Glutamatergic neuron (in vitro differentiated cells): ENCODE data around the gene KIFBP. TPM values are rescaled to one million over a fixed set of nuclear protein-coding genes. Genes with fewer than 3 reads are reported as not detected.
A peak's percentile ranks its signal among the peaks of the same experiment; 100 is the strongest.
"Not testable (repeated sequence)": the region's sequence is repeated elsewhere in the genome, so short reads cannot be mapped to it uniquely, and the experiment has no call there.

Experiments
- DNase-seq: peaks from one replicate; pipeline ENCODE4 v3.0.0; 2022
- H3K27ac Mint-ChIP-seq: one replicate; pipeline ENCODE4 v1.8.0; 2020; ENCODE audit warnings: mild to moderate bottlenecking, mixed read lengths, inconsistent platforms; ENCODE audit not compliant: unreplicated experiment
- H3K27me3 Mint-ChIP-seq: one replicate; pipeline ENCODE4 v1.8.0; 2020; ENCODE audit warnings: mild to moderate bottlenecking, moderate library complexity, mixed read lengths, inconsistent platforms; ENCODE audit not compliant: unreplicated experiment
- H3K36me3 Mint-ChIP-seq: one replicate; pipeline ENCODE4 v1.8.0; 2020; ENCODE audit warnings: mild to moderate bottlenecking, mixed read lengths, inconsistent platforms; ENCODE audit not compliant: unreplicated experiment
- H3K4me1 Mint-ChIP-seq: one replicate; pipeline ENCODE4 v1.8.0; 2020; ENCODE audit warnings: mild to moderate bottlenecking, low read depth, mixed read lengths, inconsistent platforms; ENCODE audit not compliant: unreplicated experiment
- H3K4me3 Mint-ChIP-seq: one replicate; pipeline ENCODE4 v1.8.0; 2020; ENCODE audit warnings: mild to moderate bottlenecking, mixed read lengths, inconsistent platforms; ENCODE audit not compliant: unreplicated experiment
- H3K9me3 Mint-ChIP-seq: one replicate; pipeline ENCODE4 v1.8.0; 2020; ENCODE audit warnings: mild to moderate bottlenecking, moderate library complexity, mixed read lengths, inconsistent platforms; ENCODE audit not compliant: unreplicated experiment
- CTCF ChIP-seq: fragments of 200-600 bp; sonication (generic); IDR thresholded peaks from one replicate; pipeline ENCODE4 v1.5.0; 2021; ENCODE audit not compliant: partially characterized antibody, unreplicated experiment
- long read RNA-seq: library from polyadenylated mRNA; unstranded; transcript quantifications from one replicate; pipeline ENCODE4 v2.0.0, GENCODE V29; 2020; ENCODE audit not compliant: unreplicated experiment
- total RNA-seq: library from RNA; stranded (reverse); fragmentation: NEBNext Ultra II Directional; extraction: Animal tissue kit (Norgen Biotek cat#: 25700); gene quantifications from one replicate; pipeline ENCODE4 v1.2.1, GENCODE V29; 2021; ENCODE audit not compliant: unreplicated experiment

KIFBP gene
- total RNA-seq = 45.3 TPM
- long read RNA-seq, transcript KIF1BP-201 (7 exons, 2,544 nt) = major isoform, 31 of 37 reads
- long read RNA-seq, partial matches to known transcripts = 2 of 37 reads
- long read RNA-seq, other reads (novel, unspliced or antisense) = 3 of 37 reads

DNA sequence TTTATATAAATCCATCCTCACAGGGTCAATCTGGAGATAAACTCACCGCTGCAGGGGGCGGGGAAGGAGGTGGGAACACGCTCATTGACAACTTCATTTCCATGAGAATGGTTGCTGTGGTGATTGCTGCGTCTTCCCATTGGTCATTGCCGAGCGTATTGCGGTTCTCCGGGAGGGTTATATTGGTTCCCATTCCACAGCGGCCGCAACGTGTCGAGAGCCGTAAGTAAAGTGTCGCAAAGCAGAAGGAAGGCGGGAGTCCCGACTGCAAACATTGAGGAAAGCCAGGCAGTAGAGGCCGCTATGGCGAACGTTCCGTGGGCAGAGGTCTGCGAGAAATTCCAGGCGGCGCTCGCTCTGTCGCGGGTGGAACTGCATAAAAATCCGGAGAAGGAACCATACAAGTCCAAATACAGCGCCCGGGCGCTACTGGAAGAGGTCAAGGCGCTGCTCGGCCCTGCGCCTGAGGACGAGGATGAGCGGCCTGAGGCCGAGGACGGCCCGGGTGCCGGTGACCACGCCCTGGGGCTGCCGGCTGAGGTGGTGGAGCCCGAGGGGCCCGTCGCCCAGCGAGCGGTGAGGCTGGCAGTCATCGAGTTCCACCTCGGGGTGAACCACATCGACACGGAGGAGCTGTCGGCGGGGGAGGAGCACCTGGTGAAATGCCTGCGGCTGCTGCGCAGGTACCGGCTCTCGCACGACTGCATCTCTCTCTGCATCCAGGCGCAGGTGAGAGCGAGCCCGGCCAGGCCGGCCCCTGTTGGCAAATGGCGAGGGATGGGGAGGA lies at the start of gene KIFBP:
Gene KIFBP, plus strand, starts transcription at position 274 of the 787 bp plus-strand sequence. Its CDS starts 30 bp downstream, at position 304.
- peak; percentile 87 for DNase-seq
- H3K36me3 Mint-ChIP-seq = no peaks in the 10 kb centered on the region
- peaks cover 19% of the 10 kb centered on the region for H3K4me1 Mint-ChIP-seq
- H3K27me3 Mint-ChIP-seq = peaks cover 5% of the 10 kb centered on the region
- peak within 1 kb of the TSS; percentile 94 for H3K4me3 Mint-ChIP-seq
- peak; percentile 19 for TF ChIP-seq CTCF
- H3K27ac Mint-ChIP-seq = peak within 1 kb of the TSS; percentile 93
- peaks cover 4% of the 10 kb centered on the region for H3K9me3 Mint-ChIP-seq

- H3K9me3 Mint-ChIP-seq = no peaks in the 10 kb centered on the region
- H3K27ac Mint-ChIP-seq = no peak overlapping the region
- H3K36me3 Mint-ChIP-seq = no peaks in the 10 kb centered on the region
- no peaks in the 10 kb centered on the region for H3K27me3 Mint-ChIP-seq
- H3K4me1 Mint-ChIP-seq = no peaks in the 10 kb centered on the region
- no peak overlapping the region for H3K4me3 Mint-ChIP-seq
- no peak for DNase-seq
- TF ChIP-seq CTCF = no peak
Observed at GRCh38 chr10:68938884-68939283, 49.7 kb upstream of the KIFBP start.

GRCh38 chr10:68940917-68941316 lies 47.7 kb upstream of the KIFBP start:
- H3K9me3 Mint-ChIP-seq, H3K27me3 Mint-ChIP-seq, H3K4me1 Mint-ChIP-seq: not testable (repeated sequence)

DNA sequence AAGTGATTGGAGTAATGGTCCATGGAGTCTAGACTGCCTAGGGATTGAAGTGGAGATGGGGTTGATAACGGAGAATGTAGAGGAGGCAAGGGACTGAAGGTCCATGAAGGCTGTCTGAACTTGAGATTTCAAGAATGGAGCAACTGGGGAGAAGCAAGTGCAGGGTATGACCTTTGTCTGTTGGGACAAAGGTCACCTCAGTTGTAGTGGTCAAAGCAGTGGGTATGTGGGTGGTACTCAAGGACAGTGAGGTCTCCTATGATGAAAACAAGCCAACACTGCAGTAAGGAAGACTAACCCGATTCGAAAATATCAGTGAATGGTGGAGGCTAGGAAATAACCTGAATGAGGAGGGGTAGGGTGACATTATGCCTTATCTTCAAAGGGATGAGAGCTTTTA lies 38.0 kb upstream of the KIFBP start:
- H3K9me3 Mint-ChIP-seq = peaks cover 2% of the 10 kb centered on the region
- no peaks in the 10 kb centered on the region for H3K27me3 Mint-ChIP-seq
- no peaks in the 10 kb centered on the region for H3K36me3 Mint-ChIP-seq
- H3K4me3 Mint-ChIP-seq = no peak overlapping the region
- no peak for TF ChIP-seq CTCF
- no peaks in the 10 kb centered on the region for H3K4me1 Mint-ChIP-seq
- no peak for DNase-seq
- no peak overlapping the region for H3K27ac Mint-ChIP-seq

More at GRCh38 chr10:68940917-68941316, 47.7 kb upstream of the KIFBP start:
- not testable (repeated sequence) for H3K36me3 Mint-ChIP-seq, H3K4me3 Mint-ChIP-seq, DNase-seq, H3K27ac Mint-ChIP-seq

- no peak for TF ChIP-seq CTCF
- peak overlapping the region; percentile 100 for H3K4me3 Mint-ChIP-seq
Observed at GRCh38 chr10:68954904-68955303, 33.7 kb upstream of the KIFBP start.

More at GRCh38 chr10:68954904-68955303, 33.7 kb upstream of the KIFBP start:
- Mint-ChIP-seq H3K27me3 (peaks cover 4% of the 10 kb centered on the region), H3K36me3 (no peaks in the 10 kb centered on the region), H3K27ac (no peak overlapping the region), H3K9me3 (peaks cover 2% of the 10 kb centered on the region), H3K4me1 (peaks cover 4% of the 10 kb centered on the region)
- no peak for DNase-seq
